Karpas-422 (cell line): Measurements from ENCODE around the gene PLEKHA8. TPM values are rescaled to one million over a fixed set of nuclear protein-coding genes. Genes with fewer than 3 reads are reported as not detected.

Source experiments
- DNase-seq: peaks from one replicate; pipeline ENCODE4 v3.0.0-alpha.2; 2015
- H2AFZ ChIP-seq: fragments of 200-600 bp; sonication (generic); 2 replicates; pipeline ENCODE4 v1.6.1; 2014; ENCODE audit warnings: antibody characterized with exemption, low read length, mixed read lengths
- H3K27ac ChIP-seq: fragments of 200-600 bp; sonication (generic); 2 replicates; pipeline ENCODE4 v1.5.1; 2014; ENCODE audit warnings: mild to moderate bottlenecking, low read length, moderate library complexity
- H3K27me3 ChIP-seq: fragments of 200-600 bp; sonication (generic); 2 replicates; pipeline ENCODE4 v1.6.1; 2014; ENCODE audit warnings: low read length, mixed read lengths
- H3K36me3 ChIP-seq: fragments of 200-600 bp; sonication (generic); 2 replicates; pipeline ENCODE4 v1.6.1; 2014; ENCODE audit warnings: low read length, mixed read lengths; ENCODE audit not compliant: insufficient read depth
- H3K4me1 ChIP-seq: fragments of 200-600 bp; sonication (generic); 2 replicates; pipeline ENCODE4 v1.6.1; 2014; ENCODE audit warnings: mild to moderate bottlenecking, low read length, mixed read lengths
- H3K4me2 ChIP-seq: fragments of 200-600 bp; sonication (generic); 2 replicates; pipeline ENCODE4 v1.6.1; 2014; ENCODE audit warnings: low read length, low read depth, mild to moderate bottlenecking; ENCODE audit not compliant: poor library complexity, severe bottlenecking
- H3K4me3 ChIP-seq: fragments of 200-600 bp; sonication (generic); 2 replicates; pipeline ENCODE4 v1.5.1; 2014; ENCODE audit warnings: mild to moderate bottlenecking, antibody characterized with exemption, low read length, mixed read lengths
- H3K79me2 ChIP-seq: fragments of 200-600 bp; sonication (generic); 2 replicates; pipeline ENCODE4 v1.6.1; 2014; ENCODE audit warnings: mild to moderate bottlenecking, low read length, mixed read lengths
- H3K9ac ChIP-seq: fragments of 200-600 bp; sonication (generic); 2 replicates; pipeline ENCODE4 v1.6.0; 2014; ENCODE audit warnings: low read length
- H3K9me2 ChIP-seq: fragments of 200-600 bp; sonication (generic), shearing (Covaris generic); replicated peaks from 2 replicates; pipeline ENCODE4 v1.6.0; 2014; ENCODE audit warnings: mild to moderate bottlenecking, low read length, moderate library complexity; ENCODE audit not compliant: insufficient read depth
- H3K9me3 ChIP-seq: fragments of 300-700, 200-600 bp; sonication (generic); 2 replicates; pipeline ENCODE4 v1.6.1; 2014; ENCODE audit warnings: low read length, mixed read lengths
- H4K20me1 ChIP-seq: fragments of 200-600 bp; sonication (generic); 2 replicates; pipeline ENCODE4 v1.6.1; 2014; ENCODE audit warnings: mild to moderate bottlenecking, antibody characterized with exemption, low read length, low read depth; ENCODE audit not compliant: insufficient read depth
- total RNA-seq: library from RNA; depleted of rRNA; stranded (reverse); fragments of >200 nt; shearing (Covaris generic); gene quantifications from 2 replicates; pipeline ENCODE4 v1.2.3, GENCODE V29; 2014; ENCODE audit warnings: low replicate concordance

PLEKHA8 gene
- total RNA-seq, 1 experiment from 2014 or later = 41.0 TPM

DNA sequence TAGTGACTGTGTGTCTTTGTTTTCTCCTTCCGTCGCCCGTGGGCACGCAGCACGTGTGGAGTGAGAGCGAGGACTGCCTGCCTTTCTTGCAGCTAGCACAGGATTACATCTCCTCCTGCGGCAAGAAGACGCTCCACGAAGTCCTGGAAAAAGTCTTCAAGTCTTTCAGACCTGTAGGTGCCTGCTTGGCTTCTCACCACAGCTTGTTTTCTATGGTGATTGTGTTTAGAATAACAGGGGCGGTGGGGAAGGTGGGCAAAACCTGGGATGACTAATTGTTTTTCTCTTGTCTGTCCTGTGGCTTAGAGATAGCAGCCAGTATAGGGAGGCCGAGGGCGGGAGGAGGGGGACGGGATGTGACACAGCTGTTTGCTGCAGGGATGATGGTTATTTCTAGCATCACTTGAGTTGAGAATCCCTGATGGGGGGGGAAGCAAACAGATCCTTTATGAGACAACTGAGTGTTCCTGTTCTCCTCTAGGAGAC lies 118.0 kb downstream of the PLEKHA8 start:
- Histone ChIP-seq H3K27ac (peak overlapping the region; percentile 72), H3K79me2 (peaks cover 100% of the 10 kb centered on the region), H3K4me2 (peak overlapping the region; percentile 57), H2AFZ (no peak overlapping the region), H3K9me2 (no peaks in the 10 kb centered on the region), H3K4me3 (peak overlapping the region; percentile 29; the same call in 1 of the 2 replicates), H3K27me3 (no peaks in the 10 kb centered on the region), H3K36me3 (peaks cover 22% of the 10 kb centered on the region), H4K20me1 (no peaks in the 10 kb centered on the region), H3K4me1 (peaks cover 80% of the 10 kb centered on the region), H3K9me3 (no peaks in the 10 kb centered on the region), H3K9ac (peak overlapping the region; percentile 51)
- DNase-seq = no peak

DNA sequence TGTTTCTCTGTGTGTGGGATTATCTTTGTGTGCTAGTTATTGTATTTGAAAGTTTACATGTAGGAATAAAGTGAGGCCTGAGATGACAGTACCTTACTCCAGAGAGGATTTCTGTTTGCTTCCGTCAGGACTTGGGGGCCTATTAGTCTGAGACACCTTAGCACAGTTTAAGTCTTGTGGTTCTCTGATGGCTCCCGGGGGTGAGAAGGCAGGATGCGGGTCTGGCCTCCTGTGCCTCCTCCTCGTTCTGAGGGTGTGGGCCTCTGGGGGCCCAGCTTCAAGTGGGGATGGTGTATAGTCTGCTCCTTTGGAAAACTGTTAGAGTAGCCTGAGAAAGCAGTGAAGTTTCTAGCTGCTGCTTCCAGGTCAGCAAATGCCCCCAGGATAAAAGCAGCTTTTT lies 119.0 kb downstream of the PLEKHA8 start:
- peaks cover 29% of the 10 kb centered on the region for H3K36me3 ChIP-seq
- no peaks in the 10 kb centered on the region for H3K27me3 ChIP-seq
- peaks cover 70% of the 10 kb centered on the region for H3K4me1 ChIP-seq
- peak overlapping the region; percentile 57 for H3K4me2 ChIP-seq
- H3K27ac ChIP-seq = peak overlapping the region; percentile 72
- peak; percentile 63 for DNase-seq
- peak overlapping the region; percentile 29; the same call in 1 of the 2 replicates for H3K4me3 ChIP-seq
- H3K9ac ChIP-seq = peak overlapping the region; percentile 51
- H4K20me1 ChIP-seq = no peaks in the 10 kb centered on the region
- no peaks in the 10 kb centered on the region for H3K9me2 ChIP-seq
- no peak overlapping the region for H2AFZ ChIP-seq
- no peaks in the 10 kb centered on the region for H3K9me3 ChIP-seq
- H3K79me2 ChIP-seq = peaks cover 99% of the 10 kb centered on the region

DNA sequence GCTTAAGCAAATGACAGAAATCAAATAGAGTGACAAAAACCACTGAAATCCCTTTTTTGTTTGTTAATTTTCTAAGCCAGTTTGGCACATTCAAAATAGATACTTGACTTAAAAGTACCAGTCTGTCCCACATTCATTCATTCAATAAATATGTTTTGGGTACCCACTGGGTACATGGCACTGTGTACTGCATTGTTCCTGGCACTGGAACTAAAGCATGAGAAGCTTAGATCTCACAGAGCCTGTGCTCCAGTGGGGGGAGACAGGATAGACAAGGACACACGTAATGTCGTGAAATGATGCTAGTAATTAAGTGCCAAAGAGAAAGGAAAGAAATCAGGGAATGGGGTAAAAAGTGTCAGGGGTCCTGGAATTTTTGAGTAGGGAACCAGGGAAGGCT lies 119.6 kb downstream of the PLEKHA8 start:
- Histone ChIP-seq H4K20me1 (no peaks in the 10 kb centered on the region), H3K27me3 (no peaks in the 10 kb centered on the region), H3K4me3 (no peak overlapping the region), H3K36me3 (peaks cover 34% of the 10 kb centered on the region), H3K27ac (peak overlapping the region; percentile 72), H3K9me3 (no peaks in the 10 kb centered on the region), H3K4me1 (peaks cover 67% of the 10 kb centered on the region), H3K79me2 (peaks cover 99% of the 10 kb centered on the region), H3K9ac (no peak overlapping the region; the same call in 1 of the 2 replicates), H2AFZ (no peak overlapping the region), H3K9me2 (no peaks in the 10 kb centered on the region), H3K4me2 (peak overlapping the region; percentile 57)
- no peak for DNase-seq

DNA sequence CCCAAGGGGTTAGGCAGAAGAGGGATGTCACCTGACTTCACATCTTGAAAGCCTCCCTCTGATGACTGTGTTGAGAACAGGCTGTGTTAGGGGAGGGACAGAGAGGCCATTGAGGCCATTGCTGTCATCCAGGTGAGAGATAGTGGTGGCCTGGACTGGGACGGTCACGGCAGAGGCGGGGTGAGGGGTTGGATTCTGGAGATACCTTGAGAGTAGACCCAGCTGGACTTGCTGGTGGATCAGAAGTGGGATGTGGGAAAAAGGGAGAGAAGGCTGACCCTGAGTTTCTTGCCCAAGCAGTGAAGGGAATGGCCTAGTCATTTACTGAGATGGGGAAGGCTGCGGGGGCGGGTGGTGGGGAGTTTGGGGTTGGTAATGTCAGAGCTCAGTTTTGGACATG lies 120.2 kb downstream of the PLEKHA8 start:
- H3K4me2 ChIP-seq = peak overlapping the region; percentile 57
- peaks cover 98% of the 10 kb centered on the region for H3K79me2 ChIP-seq
- H3K4me1 ChIP-seq = peaks cover 60% of the 10 kb centered on the region
- peaks cover 40% of the 10 kb centered on the region for H3K36me3 ChIP-seq
- H3K27ac ChIP-seq = peak overlapping the region; percentile 72
- no peak overlapping the region for H3K4me3 ChIP-seq
- no peaks in the 10 kb centered on the region for H4K20me1 ChIP-seq
- no peaks in the 10 kb centered on the region for H3K9me3 ChIP-seq
- H3K9me2 ChIP-seq = no peaks in the 10 kb centered on the region
- no peak overlapping the region for H2AFZ ChIP-seq
- DNase-seq = no peak
- no peaks in the 10 kb centered on the region for H3K27me3 ChIP-seq
- no peak overlapping the region; the same call in 1 of the 2 replicates for H3K9ac ChIP-seq

DNA sequence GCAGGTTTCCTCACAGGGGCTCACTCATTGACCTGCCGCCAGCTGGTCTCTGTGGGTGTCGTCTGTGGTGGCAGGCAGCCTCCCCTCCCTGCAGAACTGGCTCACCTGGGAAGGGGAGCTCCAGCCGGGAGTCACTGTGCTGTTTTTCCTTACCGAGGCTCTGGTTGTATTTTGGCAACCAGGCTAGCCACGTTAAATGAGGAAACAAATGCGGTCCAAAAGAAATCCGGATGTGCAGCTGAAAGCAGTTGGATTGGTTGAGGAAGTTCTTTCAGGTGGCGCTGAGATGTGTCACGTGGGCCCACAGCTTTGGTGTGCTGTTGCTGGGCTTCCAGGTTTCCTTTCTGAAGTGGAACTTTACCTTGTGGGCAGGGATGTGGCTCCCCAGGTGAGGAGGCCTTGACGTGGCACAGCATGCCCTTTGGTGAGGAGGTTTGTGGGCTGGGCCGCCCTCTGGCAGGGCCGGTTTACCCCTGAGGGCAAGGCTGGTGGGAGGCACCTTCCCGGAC lies 120.8 kb downstream of the PLEKHA8 start:
- no peak overlapping the region for H3K4me3 ChIP-seq
- peak; percentile 59 for DNase-seq
- no peaks in the 10 kb centered on the region for H4K20me1 ChIP-seq
- H3K9ac ChIP-seq = no peak overlapping the region
- H3K27ac ChIP-seq = peak overlapping the region; percentile 72; the same call in 1 of the 2 replicates
- H3K4me1 ChIP-seq = peaks cover 54% of the 10 kb centered on the region
- peaks cover 93% of the 10 kb centered on the region for H3K79me2 ChIP-seq
- no peaks in the 10 kb centered on the region for H3K27me3 ChIP-seq
- H3K9me2 ChIP-seq = no peaks in the 10 kb centered on the region
- no peaks in the 10 kb centered on the region for H3K9me3 ChIP-seq
- peaks cover 42% of the 10 kb centered on the region for H3K36me3 ChIP-seq
- no peak overlapping the region for H2AFZ ChIP-seq
- H3K4me2 ChIP-seq = no peak overlapping the region

DNA sequence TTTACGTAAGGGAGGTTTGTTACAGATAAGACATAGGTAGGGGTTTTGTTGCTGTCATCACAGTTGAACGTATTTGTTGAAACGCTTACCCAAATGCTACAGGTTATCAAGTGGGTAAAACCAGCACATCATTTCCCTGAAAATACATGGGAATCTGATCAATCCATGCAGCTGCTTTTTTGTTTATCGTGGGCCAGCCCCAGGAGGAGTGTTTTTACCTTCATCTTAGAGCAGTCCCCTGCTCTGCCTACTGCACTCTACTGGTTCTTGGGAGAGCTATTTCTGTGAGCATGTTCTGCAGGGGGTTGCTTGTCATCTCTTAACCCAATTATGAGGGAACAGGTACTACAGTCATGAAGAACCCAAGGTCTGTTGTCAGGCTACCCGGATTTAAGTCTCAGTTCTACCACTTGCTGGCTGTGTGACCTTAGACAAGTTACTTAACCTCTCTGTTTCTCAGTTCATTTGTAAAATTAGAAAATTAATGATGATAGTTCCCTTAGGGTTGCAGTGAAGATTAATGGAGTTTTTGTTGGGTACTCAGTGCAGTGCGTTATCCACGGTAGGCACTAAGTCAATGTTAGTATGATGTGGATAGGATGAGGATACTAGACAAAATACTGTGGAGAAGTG lies 121.5 kb downstream of the PLEKHA8 start:
- Histone ChIP-seq H3K4me3 (no peak overlapping the region), H4K20me1 (no peaks in the 10 kb centered on the region), H3K27me3 (no peaks in the 10 kb centered on the region), H3K9ac (no peak overlapping the region), H3K27ac (no peak overlapping the region), H2AFZ (no peak overlapping the region), H3K4me1 (peaks cover 51% of the 10 kb centered on the region), H3K9me3 (no peaks in the 10 kb centered on the region), H3K79me2 (peaks cover 93% of the 10 kb centered on the region), H3K9me2 (no peaks in the 10 kb centered on the region), H3K4me2 (no peak overlapping the region), H3K36me3 (peaks cover 50% of the 10 kb centered on the region)
- DNase-seq = no peak

DNA sequence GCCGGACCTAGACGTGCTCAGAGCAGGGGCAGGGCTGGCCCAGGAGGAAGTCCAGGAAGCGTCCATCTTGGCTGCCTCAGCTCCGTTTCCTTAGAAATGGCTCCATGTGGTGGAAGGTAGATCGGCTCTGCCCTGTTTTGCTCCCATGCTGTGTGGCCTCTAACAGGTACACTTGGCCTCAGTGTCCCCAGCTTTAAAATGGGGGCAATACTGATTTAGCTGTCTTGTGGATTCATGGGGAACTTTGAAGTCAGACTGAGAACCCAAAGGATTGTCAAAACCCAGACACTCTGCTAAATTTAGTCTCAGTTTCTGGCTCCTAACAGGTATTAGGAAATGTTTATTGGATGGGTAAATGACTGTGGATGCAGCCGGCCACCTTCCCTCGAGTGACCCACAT lies 122.5 kb downstream of the PLEKHA8 start:
- Histone ChIP-seq H3K79me2 (peaks cover 93% of the 10 kb centered on the region), H3K4me1 (peaks cover 51% of the 10 kb centered on the region), H3K9me2 (no peaks in the 10 kb centered on the region), H2AFZ (no peak overlapping the region), H3K27ac (no peak overlapping the region), H3K9ac (no peak overlapping the region), H3K27me3 (no peaks in the 10 kb centered on the region), H3K4me3 (no peak overlapping the region), H3K4me2 (no peak overlapping the region), H3K9me3 (no peaks in the 10 kb centered on the region), H3K36me3 (peaks cover 56% of the 10 kb centered on the region), H4K20me1 (no peaks in the 10 kb centered on the region)
- DNase-seq = no peak

DNA sequence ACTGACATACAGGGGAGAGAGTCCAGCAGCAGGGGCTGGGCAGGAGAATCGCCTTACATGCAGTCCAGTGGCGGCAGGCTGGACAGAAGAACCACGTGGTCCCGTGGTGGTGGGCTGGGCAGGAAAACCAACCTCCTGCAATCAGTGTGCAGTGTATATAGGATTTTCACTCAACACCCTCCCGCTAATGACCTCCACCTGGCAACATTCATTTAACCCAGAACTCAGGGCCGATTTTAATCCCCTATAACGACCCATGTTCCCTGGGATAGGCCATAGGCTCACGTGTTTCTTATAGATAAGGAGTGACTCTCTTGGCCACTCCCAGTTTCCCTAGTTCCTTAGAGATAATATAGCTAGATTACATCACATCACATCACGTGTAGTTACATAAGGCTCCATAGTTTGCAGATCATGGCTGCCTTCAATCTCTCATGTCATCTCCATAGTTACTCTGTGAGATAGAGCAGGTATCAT lies 125.9 kb downstream of the PLEKHA8 start:
- no peaks in the 10 kb centered on the region for H4K20me1 ChIP-seq
- H3K4me2 ChIP-seq = no peak overlapping the region
- no peak for DNase-seq
- no peak overlapping the region for H2AFZ ChIP-seq
- no peak overlapping the region for H3K9ac ChIP-seq
- H3K4me3 ChIP-seq = no peak overlapping the region
- H3K4me1 ChIP-seq = peaks cover 51% of the 10 kb centered on the region
- peaks cover 60% of the 10 kb centered on the region for H3K36me3 ChIP-seq
- peaks cover 73% of the 10 kb centered on the region for H3K79me2 ChIP-seq
- no peaks in the 10 kb centered on the region for H3K27me3 ChIP-seq
- H3K9me3 ChIP-seq = no peaks in the 10 kb centered on the region
- 0 out of 2 replicates have a peak overlapping the region, but pooled peaks have one; percentile 34 for H3K27ac ChIP-seq
- H3K9me2 ChIP-seq = no peaks in the 10 kb centered on the region
